HG03565 (cell line): ENCODE results near the gene WDR11.
"Not testable (repeated sequence)": the region's sequence is repeated elsewhere in the genome, so short reads cannot be mapped to it uniquely, and the experiment has no call there.

Experiments
- ATAC-seq: cut with Tn5 transposase; IDR thresholded peaks from one replicate; pipeline ENCODE4 v1.9.1; 2021; ENCODE audit warnings: mild to moderate bottlenecking, moderate library complexity; ENCODE audit not compliant: unreplicated experiment

Gene WDR11

GRCh38 chr10:120838941-120839340 lies 12.2 kb upstream of the WDR11 start:
- ATAC-seq = no peak

GRCh38 chr10:120841522-120842189 lies 9.5 kb upstream of the WDR11 start:
- ATAC-seq = no peak

- ATAC-seq = no peak
These were observed 3.2 kb downstream of the WDR11 start for GRCh38 chr10:120854388-120854787.

GRCh38 chr10:120861178-120861855 lies 10.2 kb downstream of the WDR11 start:
- no peak for ATAC-seq

GRCh38 chr10:120873741-120874140 lies 22.6 kb downstream of the WDR11 start:
- no peak for ATAC-seq

- no peak for ATAC-seq
These were observed 31.9 kb downstream of the WDR11 start for GRCh38 chr10:120883071-120883470.

GRCh38 chr10:120887482-120887881 lies 36.3 kb downstream of the WDR11 start:
- no peak for ATAC-seq

GRCh38 chr10:120891365-120891764 lies 40.2 kb downstream of the WDR11 start:
- ATAC-seq = no peak

GRCh38 chr10:120894556-120894955 lies 43.4 kb downstream of the WDR11 start:
- no peak for ATAC-seq

GRCh38 chr10:120897343-120897742 lies 46.2 kb downstream of the WDR11 start:
- ATAC-seq = no peak

GRCh38 chr10:120905268-120905667 lies 54.1 kb downstream of the WDR11 start:
- ATAC-seq = no peak

GRCh38 chr10:120917521-120918250 lies 66.5 kb downstream of the WDR11 start:
- ATAC-seq = no peak

GRCh38 chr10:120923886-120924285 lies 72.7 kb downstream of the WDR11 start:
- not testable (repeated sequence) for ATAC-seq

GRCh38 chr10:120926611-120927010 lies 75.4 kb downstream of the WDR11 start:
- no peak for ATAC-seq

GRCh38 chr10:120927352-120927751 lies 76.2 kb downstream of the WDR11 start:
- ATAC-seq = no peak

GRCh38 chr10:120929166-120929565 lies 78.0 kb downstream of the WDR11 start:
- no peak for ATAC-seq

GRCh38 chr10:120931423-120931822 lies 80.3 kb downstream of the WDR11 start:
- no peak for ATAC-seq

GRCh38 chr10:120931999-120932398 lies 80.8 kb downstream of the WDR11 start:
- no peak for ATAC-seq

GRCh38 chr10:120938822-120939221 lies 87.7 kb downstream of the WDR11 start:
- no peak for ATAC-seq

- ATAC-seq = no peak
These were observed 89.2 kb downstream of the WDR11 start for GRCh38 chr10:120940299-120940900.

GRCh38 chr10:120941501-120941900 lies 90.3 kb downstream of the WDR11 start:
- no peak for ATAC-seq
